ENCODE results near the gene SRCAP.

GRCh38 chr16:30677931-30678585, 20.9 kb upstream of the SRCAP start:
- TF ChIP-seq TAF1 (IDR thresholded peaks at IDR 0.05; ENCODE audit: borderline replicate concordance, insufficient read depth, low read length) (no peak), REST (IDR thresholded peaks at IDR 0.05; ENCODE audit: insufficient read depth in 1 of 2, low read depth in 2 of 2, low read length in 2 of 2) (no peak), POLR2AphosphoS5 (IDR thresholded peaks at IDR 0.05; ENCODE audit: low read depth, low read length) (no peak), FOXP2 (optimal IDR thresholded peaks at IDR 0.05; ENCODE audit: borderline replicate concordance, extremely low read depth, extremely low read length, insufficient read depth) (no peak)
